ENCODE results near the gene TULP4.
"Not testable (repeated sequence)": the region's sequence is repeated elsewhere in the genome, so short reads cannot be mapped to it uniquely, and the experiment has no call there.

Gene TULP4

DNA sequence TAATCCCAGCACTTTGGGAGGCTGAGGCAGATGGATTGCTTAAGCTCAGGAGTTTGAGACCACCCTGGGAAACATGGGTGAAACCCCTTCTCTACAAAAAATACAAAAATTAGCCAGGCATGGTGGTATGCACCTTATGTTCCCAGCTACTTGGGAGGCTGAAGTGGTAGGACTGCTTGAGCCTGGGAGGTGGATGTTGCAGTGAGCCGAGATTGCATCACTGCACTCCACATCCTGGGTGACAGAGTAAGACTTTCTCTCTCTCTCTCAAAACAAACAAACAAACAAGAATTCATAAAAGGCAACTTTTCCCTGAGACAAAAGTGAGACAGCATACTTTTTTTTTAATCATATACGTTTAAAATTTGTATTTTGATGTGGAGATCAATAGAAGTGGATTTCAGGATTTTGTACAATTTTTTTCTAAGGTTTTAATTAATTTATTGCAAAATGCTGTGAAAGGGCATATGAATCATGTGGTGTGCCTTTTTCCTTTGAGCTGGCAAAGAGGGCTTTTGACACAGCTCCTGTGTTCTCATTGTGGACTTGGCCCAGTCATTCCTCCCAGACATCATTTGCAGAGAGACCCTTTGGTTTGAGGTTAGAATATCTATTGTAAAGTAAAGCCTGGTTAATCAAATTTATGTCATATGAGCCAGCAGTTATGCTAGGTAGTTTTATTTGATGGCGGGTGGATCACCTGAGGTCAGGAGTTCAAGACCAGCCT is 77.1 kb downstream of the TULP4 start:
- no peak for DNase-seq (ENCODE audit: low spot score)

DNA sequence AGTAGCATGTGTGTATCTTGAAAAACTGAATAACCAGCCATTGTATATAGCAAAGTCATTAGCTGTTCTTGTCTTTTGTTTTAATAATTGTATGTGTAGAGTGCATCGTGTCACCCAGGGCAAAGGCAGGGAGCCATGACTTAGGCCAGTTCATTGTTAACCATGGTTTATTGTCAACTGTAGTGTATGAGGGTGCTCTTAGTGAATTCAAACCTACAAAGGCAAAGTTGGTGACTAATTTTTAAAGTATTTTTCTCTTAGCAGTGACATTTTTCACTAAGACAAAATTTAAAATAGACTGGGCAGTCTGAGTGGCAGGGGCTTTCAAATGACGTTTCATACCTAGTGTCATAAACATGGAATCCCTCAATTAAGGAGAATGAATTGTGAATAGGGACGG is 79.0 kb downstream of the TULP4 start:
- no peak for DNase-seq (ENCODE audit: low spot score)

DNA sequence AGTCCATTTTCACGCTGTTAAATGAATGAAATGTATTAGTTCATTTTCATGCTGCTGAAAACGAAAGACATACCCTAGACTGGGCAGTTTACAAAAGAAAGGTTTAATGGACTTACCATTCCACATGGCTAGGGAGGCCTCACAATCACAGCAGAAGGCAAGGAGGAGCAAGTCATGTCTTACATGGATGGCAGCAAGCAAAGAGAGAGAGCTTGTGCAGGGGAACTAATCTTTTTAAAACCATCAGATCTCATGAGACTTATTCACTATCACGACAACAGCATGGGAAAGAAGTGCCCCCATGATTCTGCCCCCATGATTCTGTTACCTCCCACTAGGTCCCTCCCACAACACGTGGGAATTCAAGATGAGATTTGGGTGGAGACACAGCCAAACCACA is 79.7 kb downstream of the TULP4 start:
- not testable (repeated sequence) for DNase-seq (ENCODE audit: low spot score)

DNA sequence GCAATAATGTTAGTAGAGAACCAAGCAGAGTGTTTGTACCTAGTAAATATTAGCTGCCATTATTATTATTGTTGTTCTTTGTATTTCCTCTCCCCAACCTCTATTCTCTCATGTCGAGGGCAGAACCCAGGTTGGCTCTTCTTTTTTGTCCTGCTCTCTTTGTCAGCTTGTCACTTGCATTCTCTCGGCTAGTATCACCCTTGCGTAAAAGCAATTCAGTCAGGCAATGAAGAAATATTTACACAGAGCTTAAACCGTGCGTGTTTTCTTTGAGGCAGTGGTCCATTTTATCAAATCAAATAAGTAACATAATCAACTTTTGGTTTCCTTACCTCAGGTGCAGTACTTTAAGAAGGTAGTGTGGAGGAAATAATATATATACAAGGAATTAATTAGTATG is 83.9 kb downstream of the TULP4 start:
- DNase-seq (ENCODE audit: low spot score), result no peak

DNA sequence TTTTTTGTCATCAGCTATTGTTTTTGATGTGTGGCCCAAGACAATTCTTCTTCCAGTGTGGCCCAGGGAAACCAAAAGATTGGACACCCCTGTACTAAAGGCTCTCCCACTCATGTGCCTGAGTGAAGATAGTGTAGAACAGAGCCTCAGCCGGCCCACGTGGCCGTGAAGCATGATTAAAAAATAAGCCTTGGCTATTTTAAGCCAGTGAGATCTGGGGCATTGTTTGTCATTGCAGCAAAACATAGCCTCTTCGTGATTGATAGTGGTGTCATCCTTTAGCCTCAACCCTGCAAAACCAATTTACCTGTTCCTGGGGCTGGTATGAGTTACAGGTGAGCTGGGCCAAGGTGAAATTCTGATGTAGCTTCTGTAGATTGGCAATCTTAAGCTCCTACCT is 85.3 kb downstream of the TULP4 start:
- DNase-seq (ENCODE audit: low spot score), result no peak

DNA sequence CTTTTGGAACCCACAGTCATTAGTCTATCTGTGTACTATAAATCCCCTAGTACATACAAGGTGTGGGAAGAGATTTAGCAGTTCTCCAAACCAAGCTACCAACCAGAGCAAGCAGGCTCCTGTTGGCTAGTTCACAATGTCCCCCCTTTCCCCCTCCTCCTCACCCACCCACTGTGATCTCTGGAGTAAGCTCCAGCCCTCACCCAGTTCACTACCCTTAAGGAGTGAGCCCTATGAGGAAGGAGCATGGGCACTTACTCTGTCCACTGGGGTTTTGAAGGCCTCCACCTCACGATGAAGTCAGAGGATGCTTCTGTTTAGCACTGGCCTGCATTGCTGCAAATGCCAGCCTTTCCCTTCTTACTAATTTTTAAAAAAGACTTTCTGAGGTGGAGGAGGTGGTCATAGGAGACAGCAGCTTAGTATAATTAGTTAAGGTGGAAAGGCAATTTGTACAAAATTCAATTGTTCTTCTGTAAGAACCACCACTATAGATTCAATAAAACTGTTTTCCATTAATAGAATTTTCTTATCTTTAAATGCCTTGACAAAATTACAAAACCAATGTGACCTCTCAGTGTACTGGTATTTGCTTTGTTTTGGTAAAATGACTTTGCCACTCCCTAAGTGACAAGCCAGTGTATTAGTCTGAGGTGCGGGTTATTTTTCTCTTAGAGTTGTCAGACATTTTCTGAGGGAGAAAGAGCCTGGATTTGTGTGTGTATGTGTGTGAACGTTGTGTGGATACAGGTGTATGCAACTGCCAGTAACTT is 86.2 kb downstream of the TULP4 start:
- DNase-seq (ENCODE audit: low spot score), result no peak

DNA sequence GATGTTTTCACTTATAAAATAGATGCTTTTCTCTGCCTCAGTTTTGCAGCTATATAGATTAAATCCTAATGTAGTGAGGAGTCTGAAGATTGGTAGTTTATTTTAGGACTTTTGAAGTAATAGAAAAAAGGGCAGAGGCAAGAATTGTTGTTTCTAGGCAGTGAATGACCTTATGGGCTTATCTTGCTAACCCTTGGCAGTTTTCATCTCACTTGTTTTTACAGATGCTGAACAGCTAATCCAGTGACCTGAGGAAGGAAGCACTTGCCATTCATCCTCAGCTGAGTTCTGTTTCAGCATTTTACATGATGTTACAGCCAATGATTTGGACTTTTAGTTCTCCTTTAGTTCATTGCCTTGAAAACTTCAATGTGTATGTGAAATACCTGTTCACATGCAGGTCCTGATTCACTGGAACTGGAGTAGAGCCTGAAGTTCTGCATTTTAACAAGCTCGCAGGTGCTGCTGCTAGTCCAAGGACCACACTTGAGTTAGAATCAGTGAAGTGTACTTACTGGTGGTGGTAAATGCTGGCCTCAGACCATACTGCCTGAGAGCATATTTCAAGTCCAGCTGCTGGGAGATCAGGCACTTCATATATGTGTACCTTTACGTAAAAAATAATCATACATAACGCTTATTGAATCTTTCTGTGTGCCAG is 86.9 kb downstream of the TULP4 start:
- DNase-seq (ENCODE audit: low spot score), result no peak

- DNase-seq (ENCODE audit: low spot score), result no peak
Observed at GRCh38 chr6:158402184-158402583, 89.9 kb downstream of the TULP4 start.

GRCh38 chr6:158405321-158405831 is 93.1 kb downstream of the TULP4 start:
- not testable (repeated sequence) for DNase-seq (ENCODE audit: low spot score)

- no peak for DNase-seq (ENCODE audit: low spot score)
Observed at GRCh38 chr6:158405933-158406332, 93.7 kb downstream of the TULP4 start.

DNA sequence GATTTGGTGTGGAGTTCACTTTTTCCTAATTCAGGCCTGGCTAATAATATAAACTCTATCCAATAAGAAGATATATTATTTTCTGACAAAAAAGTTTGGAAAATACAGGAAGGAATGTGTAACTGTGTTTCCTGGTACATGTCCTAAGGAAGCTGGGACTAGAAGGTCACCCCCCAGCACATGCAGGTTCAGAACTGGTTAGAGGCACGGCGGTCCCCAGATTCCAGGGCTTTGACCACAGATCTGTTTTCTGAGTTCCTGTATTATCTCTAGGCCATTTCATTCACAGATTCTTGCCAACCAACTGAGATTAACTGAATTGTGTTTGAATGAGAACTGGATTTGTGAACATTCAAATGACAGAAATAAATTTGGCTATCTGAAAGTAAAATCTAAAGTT is 94.5 kb downstream of the TULP4 start:
- DNase-seq (ENCODE audit: low spot score), result no peak

DNA sequence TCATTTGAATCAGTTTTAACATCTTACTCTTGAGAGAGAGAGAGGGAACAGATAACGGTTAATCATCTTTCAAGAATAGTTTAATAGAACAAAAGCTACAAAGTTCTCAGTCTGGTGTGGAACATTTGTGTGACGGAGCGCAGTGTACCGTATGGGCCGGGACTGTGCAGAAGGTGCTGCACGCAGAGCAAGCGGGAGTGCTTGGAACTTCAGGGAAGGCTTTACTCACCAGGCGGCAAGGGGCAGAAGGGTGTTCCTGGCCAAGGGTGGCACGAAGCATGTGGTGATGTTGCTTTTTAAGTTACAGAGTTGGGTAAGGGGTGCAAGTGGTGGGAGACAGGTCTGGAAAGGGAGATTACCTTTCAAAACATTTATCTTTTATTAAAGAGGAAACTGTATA is 95.7 kb downstream of the TULP4 start:
- DNase-seq (ENCODE audit: low spot score), result no peak

DNA sequence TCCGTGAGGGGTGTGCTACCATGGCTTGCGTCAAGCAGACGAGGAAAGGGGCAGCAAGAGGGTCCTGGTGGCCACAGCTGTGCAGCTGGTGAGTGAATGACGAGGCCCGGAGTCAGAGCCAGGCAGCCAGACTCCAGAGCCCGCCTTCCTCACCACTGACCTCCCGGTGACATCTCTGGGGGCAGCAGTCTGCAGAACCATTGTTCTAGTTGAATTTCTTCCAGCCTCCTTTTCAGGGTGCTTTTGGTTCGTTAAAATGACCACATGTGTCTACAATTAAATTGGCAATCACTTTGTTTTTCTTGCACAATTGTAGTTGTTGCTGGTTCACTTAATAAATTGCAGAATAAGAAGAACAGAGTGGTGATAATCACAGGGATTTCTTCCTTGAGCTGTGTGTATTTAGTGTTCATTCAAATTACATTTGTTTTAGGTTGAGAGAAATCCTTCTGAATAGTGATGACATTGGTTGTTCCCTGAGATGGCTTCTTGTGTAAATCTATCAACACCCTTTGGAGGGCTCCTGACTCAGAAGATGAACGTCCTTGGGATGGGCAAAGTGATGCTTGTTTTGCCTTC is 96.4 kb downstream of the TULP4 start:
- no peak for DNase-seq (ENCODE audit: low spot score)

GRCh38 chr6:158409451-158409850 is 97.2 kb downstream of the TULP4 start:
- DNase-seq (ENCODE audit: low spot score), result no peak

DNA sequence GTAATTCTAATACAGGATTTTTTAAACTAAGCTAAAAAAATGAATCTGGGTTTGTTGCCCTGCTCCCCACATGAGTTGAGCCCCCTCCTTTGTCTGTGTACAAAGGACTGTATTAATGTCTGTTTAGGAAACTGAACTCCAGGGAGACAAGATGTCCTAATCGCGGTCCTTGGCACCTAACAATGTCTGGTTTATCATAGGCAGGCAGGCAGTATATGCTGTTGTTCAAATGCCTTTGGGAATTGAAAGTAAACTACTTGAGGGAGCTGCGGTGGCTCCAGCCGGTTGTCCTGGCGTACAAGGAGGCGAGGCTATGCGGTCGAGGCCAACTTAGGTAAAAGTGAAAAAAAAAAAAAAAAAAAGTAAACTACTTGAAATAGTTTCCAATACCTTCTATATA is 98.5 kb downstream of the TULP4 start:
- DNase-seq (ENCODE audit: low spot score), result no peak

- no peak for DNase-seq (ENCODE audit: low spot score)
Observed at GRCh38 chr6:158411998-158412397, 99.7 kb downstream of the TULP4 start.

- DNase-seq (ENCODE audit: low spot score), result no peak
Observed at GRCh38 chr6:158413028-158413427, 100.8 kb downstream of the TULP4 start.

- DNase-seq (ENCODE audit: low spot score), result no peak
Observed at GRCh38 chr6:158413814-158414565, 101.7 kb downstream of the TULP4 start.

DNA sequence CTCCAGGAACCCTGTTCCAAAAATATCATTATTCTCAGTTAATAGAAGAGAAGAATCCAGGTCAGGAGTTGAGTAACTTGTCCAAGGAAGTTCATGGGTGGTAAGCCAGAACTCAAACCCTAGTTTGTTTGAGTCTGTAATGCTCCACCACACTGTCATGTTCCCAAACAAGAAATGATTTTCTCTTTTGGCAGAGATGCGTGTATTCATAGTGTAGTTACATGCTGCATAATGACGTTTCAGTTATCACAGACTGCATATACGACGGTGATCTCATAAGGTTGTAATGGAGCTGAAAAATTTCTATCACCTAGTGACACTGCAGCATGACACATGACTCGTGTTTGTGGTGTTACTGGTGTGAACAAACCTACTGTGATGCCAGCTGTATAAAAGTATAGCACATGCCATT is 102.6 kb downstream of the TULP4 start:
- no peak for DNase-seq (ENCODE audit: low spot score)

DNA sequence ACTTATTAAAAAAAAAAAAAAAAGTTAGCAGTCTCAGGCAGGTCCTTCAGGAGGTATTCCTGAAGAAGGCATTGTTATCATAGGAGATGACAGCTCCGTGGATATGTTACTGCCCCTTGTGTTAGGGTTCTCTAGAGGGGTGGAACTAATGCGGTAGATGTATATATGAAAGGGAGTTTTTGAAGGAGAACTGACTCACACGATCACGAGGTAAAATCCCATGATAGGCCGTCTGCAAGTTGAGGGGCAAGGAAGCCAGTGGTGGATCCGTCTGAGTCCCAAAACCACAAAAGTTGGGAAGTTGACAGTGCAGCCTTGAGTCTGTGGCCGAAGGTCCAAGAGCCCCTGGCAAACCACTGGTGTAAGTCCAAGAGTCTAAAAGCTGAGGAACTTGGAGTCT is 103.4 kb downstream of the TULP4 start:
- no peak for DNase-seq (ENCODE audit: low spot score)

DNA sequence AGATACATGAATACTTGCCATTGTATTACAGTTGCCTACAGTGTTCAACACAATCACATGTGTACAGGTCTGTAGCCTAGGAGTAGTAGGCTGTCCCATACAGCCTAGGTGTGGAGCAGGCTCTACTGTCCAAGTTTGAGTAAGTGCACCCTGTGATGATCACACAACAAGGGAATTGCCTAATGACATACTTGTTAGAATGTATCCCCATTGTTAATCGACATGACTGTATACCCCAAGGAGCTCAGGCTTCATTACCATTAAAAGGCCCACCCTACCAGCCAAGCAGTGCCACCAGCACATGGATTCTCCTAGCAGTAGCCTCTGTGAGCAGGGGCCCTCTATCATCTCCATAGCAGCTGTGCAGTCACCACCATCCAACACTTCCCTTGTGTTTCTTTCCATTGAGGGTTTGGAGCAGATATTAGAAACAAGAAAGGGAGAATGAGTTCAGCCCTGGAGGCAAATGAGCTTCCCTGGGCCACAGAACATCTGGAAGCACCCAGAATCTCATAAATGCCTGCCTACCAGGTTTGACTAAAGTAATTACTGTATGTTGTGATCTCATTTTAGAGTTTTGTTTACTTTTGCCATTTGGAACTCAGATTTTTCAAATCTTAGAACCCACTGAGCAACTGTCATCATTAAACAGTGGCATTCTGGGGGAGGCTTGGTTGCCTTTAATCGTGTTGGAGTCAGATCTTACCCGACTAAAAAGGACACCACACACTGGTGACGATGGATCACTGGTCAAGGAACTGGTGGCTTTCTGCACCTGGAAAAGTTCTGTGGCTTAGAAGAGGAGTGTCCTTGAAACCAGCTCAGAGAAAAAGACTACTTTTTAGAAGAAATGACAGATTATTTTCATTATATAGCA is 104.9 kb downstream of the TULP4 start:
- DNase-seq (ENCODE audit: low spot score), result no peak
